Neural progenitor cell (in vitro differentiated cells): ENCODE results near the gene CORIN.

ENCODE experiments used
- EZH2 ChIP-seq: fragments of 200-600 bp; sonication (generic); IDR thresholded peaks from 2 replicates; pipeline ENCODE4 v1.6.1; 2017; ENCODE audit warnings: antibody characterized with exemption, mild to moderate bottlenecking, moderate library complexity
- EZH2phosphoT487 ChIP-seq: fragments of 200-600 bp; sonication (generic); IDR thresholded peaks from 2 replicates; pipeline ENCODE4 v1.6.1; 2017; ENCODE audit warnings: antibody characterized with exemption
- TF ChIP-seq, protein P1 (sequence below): fragments of 200-600 bp; sonication (generic); IDR thresholded peaks from 2 replicates; pipeline ENCODE4 v1.5.1; 2017; ENCODE audit warnings: antibody characterized with exemption, mild to moderate bottlenecking

DNA sequence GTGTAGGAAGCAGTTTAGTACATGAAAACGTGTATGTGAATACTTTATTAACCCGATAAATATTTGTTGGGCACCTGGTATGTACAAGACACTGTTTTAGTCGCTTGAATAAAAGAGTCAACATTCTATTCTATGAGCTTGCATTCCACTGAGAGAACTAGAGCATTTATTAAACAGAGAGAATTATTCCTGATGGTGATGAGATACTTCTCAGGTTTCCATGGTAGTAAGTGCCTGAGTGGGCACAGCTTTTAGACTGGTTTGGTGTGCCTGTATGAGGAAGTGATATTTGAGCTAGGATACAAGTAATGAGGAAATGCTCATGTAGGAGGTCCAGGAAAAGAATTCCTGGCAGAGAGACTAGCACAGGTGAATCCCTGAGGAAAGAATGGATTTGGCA, 258.6 kb downstream of the CORIN start:
- TF ChIP-seq EZH2phosphoT487 (no peak), EZH2 (no peak)
- TF ChIP-seq, protein P1, sequence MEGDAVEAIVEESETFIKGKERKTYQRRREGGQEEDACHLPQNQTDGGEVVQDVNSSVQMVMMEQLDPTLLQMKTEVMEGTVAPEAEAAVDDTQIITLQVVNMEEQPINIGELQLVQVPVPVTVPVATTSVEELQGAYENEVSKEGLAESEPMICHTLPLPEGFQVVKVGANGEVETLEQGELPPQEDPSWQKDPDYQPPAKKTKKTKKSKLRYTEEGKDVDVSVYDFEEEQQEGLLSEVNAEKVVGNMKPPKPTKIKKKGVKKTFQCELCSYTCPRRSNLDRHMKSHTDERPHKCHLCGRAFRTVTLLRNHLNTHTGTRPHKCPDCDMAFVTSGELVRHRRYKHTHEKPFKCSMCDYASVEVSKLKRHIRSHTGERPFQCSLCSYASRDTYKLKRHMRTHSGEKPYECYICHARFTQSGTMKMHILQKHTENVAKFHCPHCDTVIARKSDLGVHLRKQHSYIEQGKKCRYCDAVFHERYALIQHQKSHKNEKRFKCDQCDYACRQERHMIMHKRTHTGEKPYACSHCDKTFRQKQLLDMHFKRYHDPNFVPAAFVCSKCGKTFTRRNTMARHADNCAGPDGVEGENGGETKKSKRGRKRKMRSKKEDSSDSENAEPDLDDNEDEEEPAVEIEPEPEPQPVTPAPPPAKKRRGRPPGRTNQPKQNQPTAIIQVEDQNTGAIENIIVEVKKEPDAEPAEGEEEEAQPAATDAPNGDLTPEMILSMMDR = no peak
